Measurements from ENCODE around the gene PTPRK. TPM values are rescaled to one million over a fixed set of nuclear protein-coding genes. Genes with fewer than 3 reads are reported as not detected.

Gene PTPRK
- total and polyA plus RNA-seq, 2 of the 8 experiments (the other 6 are each of a cell fraction or from before 2014, with no cell fraction given), result 11.4 to 47.3 TPM

- DNase-seq (ENCODE audit: low read depth in 1 of 2, low spot score in 2 of 2) (no peak), FAIRE-seq (no peak)
- no peaks in the 10 kb centered on the region; a peak in 1 of 4 replicates for H3K79me2 ChIP-seq (ENCODE audit: control insufficient read depth in 1 of 2, insufficient read depth in 2 of 2, low read length in 2 of 2)
- peaks cover 0 to 5% (median 1%) of the 10 kb centered on the region in 4 experiments; a peak in 2 of 7 replicates for H3K4me1 ChIP-seq (replicated peaks in 1 of 4; ENCODE audit: control insufficient read depth in 3 of 4, insufficient read depth in 4 of 4, low read length in 3 of 4)
- no peak overlapping the region for H2BK120ac ChIP-seq (replicated peaks; ENCODE audit: low read depth, low read length)
- H2BK5ac ChIP-seq (ENCODE audit: low read depth, low read length), result no peak overlapping the region
- H3K9ac ChIP-seq (replicated peaks in 1 of 4; ENCODE audit: extremely low read depth in 1 of 4, low read depth in 3 of 4, low read length in 3 of 4), result no peak overlapping the region
- no peaks in the 10 kb centered on the region for H3K36me3 ChIP-seq (ENCODE audit: control insufficient read depth in 2 of 4, insufficient read depth in 4 of 4, low read length in 3 of 4)
- TF ChIP-seq GTF2F1 (IDR thresholded peaks at IDR 0.05; ENCODE audit: borderline replicate concordance, low read depth, low read length), result no peak
- no peak overlapping the region for H3K23ac ChIP-seq (ENCODE audit: insufficient read length)
- CTCF ChIA-PET (ENCODE audit: partially characterized antibody), result interaction anchor here (1.1 kb wide), 1 partner anchor 85 kb away, joined by 3 read pairs; no protein-coding TSS in a partner anchor
- POLR2A ChIA-PET (ENCODE audit: partially characterized antibody), result no interaction called here
- no peak overlapping the region for H2AFZ ChIP-seq (ENCODE audit: low read length)
- no peak overlapping the region for H2BK20ac ChIP-seq (ENCODE audit: low read length)
- no peaks in the 10 kb centered on the region for H3K23me2 ChIP-seq (ENCODE audit: low read depth, low read length)
- H3K27me3 ChIP-seq (replicated peaks in 1 of 4; ENCODE audit: control insufficient read depth in 3 of 4, extremely low read depth in 1 of 4, insufficient read depth in 3 of 4, low read length in 3 of 4), result no peaks in the 10 kb centered on the region
- no peak overlapping the region for H3K4ac ChIP-seq (replicated peaks; ENCODE audit: insufficient read length, low read depth, low read length)
- H3K18ac ChIP-seq (ENCODE audit: extremely low read depth, low read length), result no peak overlapping the region
- no peaks in the 10 kb centered on the region for H3K9me3 ChIP-seq (ENCODE audit: insufficient read depth in 2 of 2, low read depth in 1 of 2, low read length in 1 of 2)
- no peaks in the 10 kb centered on the region for H3K79me1 ChIP-seq (ENCODE audit: low read depth, low read length)
- no peaks in the 10 kb centered on the region for H4K20me1 ChIP-seq (replicated peaks in 1 of 2; ENCODE audit: control insufficient read depth in 1 of 2, insufficient read depth in 2 of 2, low read length in 2 of 2)
- H2BK12ac ChIP-seq (ENCODE audit: low read depth, low read length), result no peak overlapping the region
- H3K4me3 ChIP-seq (ENCODE audit: extremely low read depth in 1 of 4, insufficient read depth in 2 of 4, low read depth in 3 of 4, low read length in 4 of 4), result no peak overlapping the region
- no peak overlapping the region for H3K27ac ChIP-seq (ENCODE audit: low read depth, low read length)
- H3K14ac ChIP-seq (ENCODE audit: insufficient read length), result no peak overlapping the region
- no peak overlapping the region for H4K8ac ChIP-seq (ENCODE audit: extremely low read depth, insufficient read depth, low read length)
- H4K5ac ChIP-seq (ENCODE audit: insufficient read length, low read depth, low read length), result no peak overlapping the region
- no peak overlapping the region for H3K4me2 ChIP-seq (ENCODE audit: insufficient read depth in 1 of 2, low read depth in 2 of 2, low read length in 2 of 2)
- H3K56ac ChIP-seq (replicated peaks; ENCODE audit: insufficient read length, low read depth, low read length), result no peak overlapping the region
- 96% methylated on average over 3 of the region's 3 CpGs; no CpG with 5 or more reads in 1 of the 2 experiments for WGBS, 2 experiments (ENCODE audit: extremely low coverage in 1 of 2, insufficient coverage in 1 of 2, insufficient read length in 1 of 2, insufficient replicate concordance in 2 of 2, low coverage in 1 of 2, low lambda C conversion rate in 2 of 2, missing lambda C conversion rate in 1 of 2)
- no peak overlapping the region for H2BK15ac ChIP-seq (ENCODE audit: low read length)
- H4K91ac ChIP-seq (replicated peaks; ENCODE audit: insufficient read length, low read length), result no peak overlapping the region
- H2AK5ac ChIP-seq (ENCODE audit: low read depth, low read length), result no peak overlapping the region
These were observed 277.5 kb downstream of the PTPRK start for GRCh38 chr6:128242765-128243403.
